IMR-90 (cell line): ENCODE measurements around the gene CASZ1.

ENCODE experiments used
- CHD1 ChIP-seq: IDR thresholded peaks from 2 replicates; pipeline ENCODE4 v1.6.1; 2012; ENCODE audit warnings: low read depth, low read length, improper control_type of control experiment
- CTCF ChIP-seq: conservative IDR thresholded peaks from 2 replicates; pipeline ENCODE4 v1.5.1; 2012; ENCODE audit warnings: mild to moderate bottlenecking, low read depth, low read length, improper control_type of control experiment
- MAFK ChIP-seq: IDR thresholded peaks from 2 replicates; pipeline ENCODE4 v1.6.1; 2012; ENCODE audit warnings: low read depth, low read length, improper control_type of control experiment
- MXI1 ChIP-seq: IDR thresholded peaks from 2 replicates; pipeline ENCODE4 v1.6.1; 2012; ENCODE audit warnings: low read depth, mild to moderate bottlenecking, low read length, moderate library complexity, borderline replicate concordance
- NFE2L2 ChIP-seq: fragments of 150-350 bp; IDR thresholded peaks from 2 replicates; pipeline ENCODE4 v1.6.1; 2016; ENCODE audit warnings: low read depth, mild to moderate bottlenecking, low read length
- POLR2A ChIP-seq: IDR thresholded peaks from 2 replicates; pipeline ENCODE4 v1.6.1; 2012; ENCODE audit warnings: mild to moderate bottlenecking, low read depth, low read length
- RAD21 ChIP-seq: IDR thresholded peaks from 2 replicates; pipeline ENCODE4 v1.6.1; 2012; ENCODE audit warnings: low read length, improper control_type of control experiment
- RCOR1 ChIP-seq: IDR thresholded peaks from 2 replicates; pipeline ENCODE4 v1.6.1; 2012; ENCODE audit warnings: mild to moderate bottlenecking, low read length, improper control_type of control experiment; ENCODE audit not compliant: insufficient replicate concordance
- USF2 ChIP-seq: fragments of 150-350 bp; IDR thresholded peaks from 2 replicates; pipeline ENCODE4 v1.6.1; 2017; ENCODE audit warnings: mild to moderate bottlenecking, antibody characterized with exemption, low read length, low read depth

- TF ChIP-seq CTCF (no peak), POLR2A (no peak), NFE2L2 (no peak), MXI1 (no peak), USF2 (no peak), MAFK (no peak), RCOR1 (no peak), RAD21 (no peak), CHD1 (no peak)
These were observed 178.2 kb downstream of the CASZ1 start for GRCh38 chr1:10617931-10618885.
